GM19099 (cell line): ENCODE measurements around the gene STEAP4.

Source experiments
- POLR2A ChIP-seq: IDR thresholded peaks from 3 replicates; pipeline ENCODE4 v1.6.1; 2011; ENCODE audit warnings: low read depth; ENCODE audit not compliant: insufficient read length; ENCODE audit errors: extremely low read depth

Gene STEAP4

GRCh38 chr7:88306590-88307048, at the start of gene STEAP4:
STEAP4 (minus strand) TSS chr7:88306894; CDS start chr7:88284269, 22,625 bp downstream.
- TF ChIP-seq POLR2A = no peak

- TF ChIP-seq POLR2A = no peak
Measured at GRCh38 chr7:88355011-88355410, 48.3 kb upstream of the STEAP4 start.

- TF ChIP-seq POLR2A = no peak
Measured at GRCh38 chr7:88350118-88350517, 43.4 kb upstream of the STEAP4 start.

GRCh38 chr7:88347517-88347916, 40.8 kb upstream of the STEAP4 start:
- no peak for TF ChIP-seq POLR2A

GRCh38 chr7:88347090-88347489, 40.4 kb upstream of the STEAP4 start:
- TF ChIP-seq POLR2A = no peak

- TF ChIP-seq POLR2A = no peak
Measured at GRCh38 chr7:88346357-88346756, 39.7 kb upstream of the STEAP4 start.

- TF ChIP-seq POLR2A = no peak
Measured at GRCh38 chr7:88344956-88345832, 38.5 kb upstream of the STEAP4 start.

GRCh38 chr7:88344271-88344670, 37.6 kb upstream of the STEAP4 start:
- no peak for TF ChIP-seq POLR2A

- TF ChIP-seq POLR2A = no peak
Measured at GRCh38 chr7:88339195-88339922, 32.7 kb upstream of the STEAP4 start.

GRCh38 chr7:88338503-88338902, 31.8 kb upstream of the STEAP4 start:
- no peak for TF ChIP-seq POLR2A

GRCh38 chr7:88337572-88337971, 30.9 kb upstream of the STEAP4 start:
- TF ChIP-seq POLR2A = no peak

GRCh38 chr7:88331322-88331721, 24.6 kb upstream of the STEAP4 start:
- no peak for TF ChIP-seq POLR2A

GRCh38 chr7:88329532-88330463, 23.1 kb upstream of the STEAP4 start:
- TF ChIP-seq POLR2A = no peak

- TF ChIP-seq POLR2A = no peak
Measured at GRCh38 chr7:88328787-88329186, 22.1 kb upstream of the STEAP4 start.

GRCh38 chr7:88324699-88325098, 18.0 kb upstream of the STEAP4 start:
- TF ChIP-seq POLR2A = no peak
